Measurements from ENCODE around the gene OBSCN.
"Not testable (repeated sequence)": the region's sequence is repeated elsewhere in the genome, so short reads cannot be mapped to it uniquely, and the experiment has no call there.

OBSCN gene

GRCh38 chr1:228185641-228185965 lies 22.2 kb upstream of the OBSCN start:
- DNase-seq (ENCODE audit: low read depth), result no peak

DNA sequence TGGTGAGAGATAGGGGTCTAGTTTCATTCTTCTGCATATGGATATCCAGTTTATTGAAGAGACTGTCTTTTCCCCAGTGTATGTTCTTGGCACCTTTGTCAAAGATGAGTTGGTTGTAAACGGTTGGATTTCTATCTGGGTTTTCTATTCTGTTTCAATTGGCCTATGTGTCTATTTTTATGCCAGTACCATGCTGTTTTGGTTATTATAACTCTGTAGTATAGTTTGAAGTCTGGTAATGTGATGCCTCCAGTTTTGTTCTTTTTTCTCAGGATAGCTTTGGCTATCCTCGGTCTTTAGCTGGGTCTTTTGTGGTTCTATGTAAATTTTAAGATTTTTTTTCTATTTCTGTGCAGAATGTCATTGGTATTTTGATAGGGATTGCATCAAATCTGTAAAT lies 19.6 kb upstream of the OBSCN start:
- DNase-seq (ENCODE audit: low read depth), result not testable (repeated sequence)

DNA sequence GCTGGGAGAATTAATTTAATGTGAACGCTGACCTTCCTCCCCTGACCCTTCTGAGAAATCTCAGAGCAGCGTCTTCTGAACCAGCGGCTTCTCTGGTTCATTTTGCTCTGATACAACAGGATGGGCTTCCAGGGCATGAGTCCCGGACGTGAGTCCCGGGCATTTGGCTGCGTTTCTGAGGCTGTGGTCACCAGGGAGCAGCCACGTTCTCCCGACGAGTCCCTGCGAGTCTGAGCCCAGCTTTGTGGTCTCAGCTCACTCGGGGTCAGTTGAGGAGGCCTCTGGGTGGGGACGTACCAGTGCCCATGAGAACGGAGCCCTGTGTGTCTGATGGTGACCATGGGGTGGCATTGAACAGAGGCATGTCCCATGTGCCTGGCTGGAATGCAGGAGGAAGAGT lies 17.7 kb upstream of the OBSCN start:
- no peak for DNase-seq (ENCODE audit: low read depth)

DNA sequence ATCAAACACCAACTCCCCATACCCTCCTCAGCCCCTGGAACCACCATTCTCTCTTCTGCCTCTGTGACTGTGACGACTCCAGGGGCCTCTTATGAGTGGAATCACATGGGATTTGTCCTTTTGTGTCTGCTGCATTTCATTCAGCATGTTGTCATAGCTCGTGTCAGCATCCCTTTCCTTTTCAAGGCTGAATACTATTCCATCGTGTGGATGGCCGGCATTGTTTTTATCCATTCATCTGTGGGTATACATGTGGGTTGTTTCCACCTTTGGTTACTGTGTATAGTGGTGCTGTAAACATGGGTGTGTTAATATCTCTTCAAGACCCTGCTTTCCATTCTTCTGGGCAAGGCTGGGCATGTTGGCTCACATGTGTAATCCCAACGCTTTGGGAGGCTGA lies 17.1 kb upstream of the OBSCN start:
- no peak for DNase-seq (ENCODE audit: low read depth)

DNA sequence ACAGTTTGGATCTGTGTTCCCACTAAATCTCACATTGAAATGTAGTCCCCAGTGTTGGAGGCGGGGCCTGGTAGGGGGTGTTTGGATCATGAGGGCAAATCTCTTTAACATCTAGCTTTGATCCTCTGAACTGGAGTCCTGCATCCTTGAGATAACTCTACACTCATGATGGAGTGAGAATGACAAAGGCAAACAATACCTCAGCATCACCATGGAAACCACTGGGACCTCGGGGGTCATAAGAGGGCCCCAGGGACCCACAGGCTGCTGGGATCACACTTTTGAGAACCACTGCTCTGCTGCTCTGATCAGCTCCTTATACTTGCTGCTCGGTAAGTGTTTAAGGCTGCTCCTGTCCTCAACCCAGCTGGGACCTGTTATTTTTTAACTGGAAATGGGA lies 13.4 kb upstream of the OBSCN start:
- no peak for DNase-seq (ENCODE audit: low read depth)

GRCh38 chr1:228194921-228195812 lies 12.7 kb upstream of the OBSCN start:
- DNase-seq (ENCODE audit: low read depth), result no peak

DNA sequence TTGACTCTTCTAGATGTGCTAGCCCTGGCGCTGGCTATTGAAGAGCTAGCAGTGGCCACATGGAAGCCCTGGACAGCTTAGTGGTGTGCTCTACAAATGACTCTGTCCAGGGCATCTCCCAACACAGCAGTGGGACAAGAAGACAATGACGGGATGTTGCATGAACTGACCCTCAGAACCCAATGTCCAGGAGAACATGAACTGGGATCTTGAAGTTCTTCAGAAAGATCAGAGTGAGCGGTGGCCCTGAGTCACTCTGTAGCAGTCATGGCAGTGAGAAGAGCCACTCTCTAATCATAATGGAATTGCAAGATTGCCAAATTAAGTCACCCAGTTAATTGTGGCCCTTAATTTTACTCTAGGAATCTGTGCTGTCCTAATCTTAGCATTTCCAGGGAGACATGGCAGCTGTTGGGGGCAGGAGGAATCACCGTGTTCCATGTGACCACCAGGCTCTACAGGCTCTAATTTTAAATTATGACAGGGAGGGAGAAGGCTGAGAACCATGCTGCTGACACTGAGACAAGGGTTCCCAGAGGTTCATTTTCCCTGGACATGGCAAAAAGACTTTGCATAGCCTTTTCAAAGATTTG lies 10.2 kb upstream of the OBSCN start:
- no peak for DNase-seq (ENCODE audit: low read depth)

- DNase-seq (ENCODE audit: low read depth), result no peak
Measured at GRCh38 chr1:228198977-228199590, 8.8 kb upstream of the OBSCN start.

- DNase-seq (ENCODE audit: low read depth), result no peak
Measured at GRCh38 chr1:228204958-228205357, 2.9 kb upstream of the OBSCN start.

- no peak for DNase-seq (ENCODE audit: low read depth)
Measured at GRCh38 chr1:228205526-228206436, 2.1 kb upstream of the OBSCN start.

DNA sequence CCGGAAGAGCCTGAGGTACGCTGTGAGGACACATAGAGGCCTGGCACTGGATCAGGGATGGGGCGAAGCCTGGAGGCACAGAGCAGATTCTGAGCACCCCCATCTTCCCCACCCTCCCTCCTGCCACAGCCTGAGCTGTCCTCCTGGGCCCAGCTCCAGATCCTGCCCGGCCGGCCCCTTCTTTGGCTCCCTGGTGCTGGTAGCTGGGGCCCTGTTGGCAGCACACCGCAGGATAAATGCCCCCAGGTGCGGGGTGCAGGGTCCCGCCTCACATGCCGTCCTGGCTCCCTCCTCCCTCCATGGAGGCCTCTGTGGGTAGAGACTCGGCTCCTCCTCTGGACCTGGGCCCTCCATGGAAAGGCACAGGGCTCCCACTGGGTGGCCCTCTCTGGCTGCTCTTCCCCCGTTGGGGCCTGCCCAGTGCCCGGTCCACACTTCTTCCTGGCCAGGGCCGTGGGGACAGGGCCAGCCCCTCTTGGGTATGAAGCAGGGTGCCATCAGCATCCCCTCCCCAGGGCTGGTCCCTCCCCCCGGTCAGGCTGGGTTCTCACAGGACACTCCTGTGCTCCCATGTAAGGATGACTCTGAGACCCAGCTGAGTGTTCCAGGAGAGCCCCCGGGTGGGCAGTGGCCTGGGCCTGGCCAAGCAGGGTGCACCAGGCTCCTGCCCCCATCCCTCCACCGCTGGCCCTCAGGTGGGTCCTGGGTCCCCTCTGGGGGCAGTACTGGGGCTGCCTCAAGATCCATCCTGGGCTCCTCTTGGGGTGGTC lies 1.1 kb upstream of the OBSCN start:
- DNase-seq (ENCODE audit: low read depth), result no peak

DNA sequence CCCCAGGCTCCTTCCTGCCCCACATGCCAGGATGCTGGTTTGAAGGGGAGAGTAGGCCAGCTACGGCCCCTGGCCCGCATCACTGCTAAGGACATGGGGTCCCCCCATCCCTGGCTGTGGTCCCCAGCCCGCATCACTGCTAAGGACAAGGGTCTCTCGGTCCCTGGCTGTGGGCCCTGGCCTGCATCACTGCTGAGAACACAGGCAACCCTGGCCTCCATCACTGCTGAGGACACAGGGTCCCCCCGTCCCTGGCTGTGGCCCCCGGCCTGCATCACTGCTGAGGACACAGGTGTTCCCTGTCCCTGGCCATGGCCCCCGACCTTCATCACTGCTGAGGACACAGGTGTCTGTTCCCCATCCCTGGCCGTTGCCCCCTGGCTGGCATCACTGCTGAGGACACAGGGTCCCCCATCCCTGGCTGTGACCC lies 448 bp upstream of the OBSCN start:
- no peak for DNase-seq (ENCODE audit: low read depth)

- DNase-seq (ENCODE audit: low read depth), result no peak
Measured at GRCh38 chr1:228208831-228209551, 1.1 kb downstream of the OBSCN start.

DNA sequence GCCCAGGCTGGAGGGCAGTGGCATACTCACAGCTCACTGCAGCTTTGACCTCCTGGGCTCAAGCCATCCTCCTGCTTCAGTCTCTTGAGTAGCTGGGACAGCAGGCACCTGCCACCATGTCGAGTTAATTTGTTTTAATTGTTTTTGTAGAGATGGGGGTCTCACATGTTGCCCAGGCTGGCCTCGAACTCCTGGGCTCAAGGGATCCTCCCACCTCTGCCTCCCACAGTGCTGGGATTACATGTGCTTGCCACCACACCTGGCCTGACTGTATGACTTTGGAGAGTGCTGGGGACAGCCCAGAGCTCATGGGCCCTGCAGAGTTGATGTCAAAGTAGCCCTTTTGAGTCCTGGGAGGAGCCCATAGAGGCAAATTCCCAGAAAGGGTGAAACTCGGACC lies 1.8 kb downstream of the OBSCN start:
- no peak for DNase-seq (ENCODE audit: low read depth)

GRCh38 chr1:228210076-228210651 lies 2.3 kb downstream of the OBSCN start:
- DNase-seq (ENCODE audit: low read depth), result no peak

DNA sequence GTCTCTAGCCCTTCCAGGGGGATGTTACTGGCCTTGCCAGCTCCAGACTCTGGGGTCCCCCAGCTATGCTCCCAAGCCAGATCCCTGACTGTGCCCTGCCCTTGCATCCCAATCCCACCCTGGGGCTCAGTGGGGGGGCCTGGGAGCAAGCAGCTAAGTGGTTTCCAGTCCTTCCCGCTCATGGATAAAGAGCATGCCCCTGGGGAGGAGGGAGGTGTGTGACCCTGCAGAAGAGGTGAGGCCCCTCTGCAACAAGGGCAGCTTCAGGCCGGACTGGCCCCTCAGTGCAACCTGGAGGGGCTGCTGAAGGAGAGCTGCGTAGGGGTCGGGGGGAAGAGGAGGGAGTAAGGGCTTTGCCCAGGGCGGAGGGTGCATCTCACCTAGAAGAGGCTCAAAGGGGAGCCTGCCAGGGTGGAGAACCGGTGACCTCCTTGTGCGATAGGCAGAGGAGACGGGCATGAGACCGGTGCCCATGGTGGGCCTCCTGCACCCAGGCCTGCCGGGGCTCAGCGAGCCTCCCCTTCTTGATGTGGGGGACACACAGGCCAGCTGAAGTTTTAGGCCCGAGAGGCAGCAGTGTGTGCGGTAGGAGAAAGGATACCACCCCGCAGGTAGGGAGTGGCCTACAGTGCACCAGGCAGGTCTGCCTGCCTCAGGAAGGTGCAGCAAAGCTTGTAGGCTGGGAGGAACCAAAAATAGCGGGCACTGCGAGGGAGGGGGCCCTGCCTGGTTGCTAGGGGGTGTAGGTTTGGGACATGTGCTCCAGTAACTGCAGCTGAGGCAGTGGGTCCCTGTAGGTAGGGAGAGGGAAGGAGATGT lies 3.1 kb downstream of the OBSCN start:
- DNase-seq (ENCODE audit: low read depth), result no peak

GRCh38 chr1:228211531-228212414 lies 3.9 kb downstream of the OBSCN start:
- DNase-seq (ENCODE audit: low read depth), result no peak

DNA sequence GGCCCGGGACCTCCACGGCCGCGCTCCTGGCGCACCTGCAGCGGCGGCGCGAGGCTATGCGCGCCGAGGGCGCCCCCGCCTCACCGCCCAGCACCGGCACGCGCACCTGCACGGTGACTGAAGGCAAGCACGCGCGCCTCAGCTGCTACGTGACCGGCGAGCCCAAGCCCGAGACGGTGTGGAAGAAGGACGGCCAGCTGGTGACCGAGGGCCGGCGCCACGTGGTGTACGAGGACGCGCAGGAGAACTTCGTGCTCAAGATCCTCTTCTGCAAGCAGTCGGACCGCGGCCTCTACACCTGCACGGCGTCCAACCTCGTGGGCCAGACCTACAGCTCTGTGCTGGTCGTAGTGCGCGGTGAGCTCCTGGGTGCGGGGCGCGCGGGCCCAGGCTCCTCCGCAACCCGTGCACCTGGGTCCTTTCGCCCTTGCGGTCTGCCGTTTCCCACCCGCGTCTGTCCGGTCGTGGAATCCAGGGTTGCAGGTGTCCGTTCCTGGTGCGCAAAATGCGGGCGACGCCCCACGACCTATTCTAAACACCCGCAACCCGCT lies 4.6 kb downstream of the OBSCN start:
- no peak for DNase-seq (ENCODE audit: low read depth)

Measured in HS-5 (cell line).